Posterior vena cava (tissue), 2 donors: ENCODE results near the gene HIP1. TPM values are rescaled to one million over a fixed set of nuclear protein-coding genes. Genes with fewer than 3 reads are reported as not detected.
"Not testable (repeated sequence)": the region's sequence is repeated elsewhere in the genome, so short reads cannot be mapped to it uniquely, and the experiment has no call there.

Experiments
- DNase-seq: peaks from one replicate; pipeline ENCODE4 v3.0.0-alpha.2; 2020; ENCODE audit warnings: low spot score
- intact Hi-C, 2 donors: fragments of 100-400 bp; cut with DNase I; formaldehyde crosslinking; loops; one replicate each; pipeline versions ENCODE4 v1.14.1 to v1.14.2; 2022 to 2023
- total RNA-seq, 2 donors: library from RNA; stranded (reverse); fragmentation: NEBNext Ultra II Directional; extraction: Animal tissue kit (Norgen Biotek cat#: 25700); gene quantifications; one replicate each; pipeline ENCODE4 v1.2.1, GENCODE V29; 2021
- donor health status: DM: yes; HTN: yes; CAD: no.
- donor health status: DM: yes; HTN: yes; CAD: no.

Gene HIP1
- total RNA-seq, 2 donors from 2014 or later: 27.0 to 29.2 TPM

GRCh38 chr7:75599244-75599781 is 139.4 kb downstream of the HIP1 start:
- DNase-seq: no peak
- intact Hi-C loops: no loop called here

DNA sequence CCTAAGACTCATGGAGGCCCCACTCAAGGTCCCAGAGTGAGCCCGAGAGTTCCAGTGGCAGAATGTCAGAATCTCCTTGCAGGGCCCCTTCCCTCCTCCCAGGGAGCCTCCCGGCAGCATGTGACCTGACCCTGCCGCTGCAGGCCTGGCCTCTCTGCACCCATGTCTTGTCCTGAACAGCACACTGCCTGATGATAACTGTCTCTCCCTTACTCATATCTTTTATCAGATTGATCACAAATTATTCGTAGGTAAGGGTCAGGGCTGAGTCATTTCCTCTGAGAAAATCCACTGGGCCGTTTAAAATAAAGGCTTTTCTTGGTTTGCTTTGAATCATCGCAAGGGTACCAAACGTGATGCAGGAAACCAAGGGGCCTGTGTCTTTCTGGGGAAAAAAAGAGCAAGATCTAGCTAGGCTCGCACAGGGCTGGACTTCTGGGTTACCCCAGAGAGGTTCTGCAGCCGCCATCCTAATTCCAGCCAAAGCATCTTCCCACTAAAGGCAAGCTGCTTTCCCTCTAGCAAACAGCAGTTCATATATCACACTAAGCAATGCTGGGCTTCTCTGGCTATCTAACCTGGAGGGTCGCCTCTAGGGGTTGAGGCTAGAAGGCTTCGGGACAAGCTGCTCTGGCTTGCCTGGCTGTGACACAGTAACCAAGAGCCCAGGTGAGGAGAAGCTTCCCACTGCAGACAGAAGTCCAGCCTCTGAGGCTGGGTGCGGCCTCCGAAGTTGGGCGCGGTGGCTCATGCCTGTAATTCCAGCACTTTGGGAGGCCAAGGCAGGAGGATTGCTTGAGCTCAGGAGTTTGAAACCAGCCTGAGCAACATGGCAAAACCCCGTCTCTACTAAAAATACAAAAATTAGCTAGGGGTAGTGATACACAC is 141.8 kb downstream of the HIP1 start:
- DNase-seq: no peak
- intact Hi-C loops: no loop called here

DNA sequence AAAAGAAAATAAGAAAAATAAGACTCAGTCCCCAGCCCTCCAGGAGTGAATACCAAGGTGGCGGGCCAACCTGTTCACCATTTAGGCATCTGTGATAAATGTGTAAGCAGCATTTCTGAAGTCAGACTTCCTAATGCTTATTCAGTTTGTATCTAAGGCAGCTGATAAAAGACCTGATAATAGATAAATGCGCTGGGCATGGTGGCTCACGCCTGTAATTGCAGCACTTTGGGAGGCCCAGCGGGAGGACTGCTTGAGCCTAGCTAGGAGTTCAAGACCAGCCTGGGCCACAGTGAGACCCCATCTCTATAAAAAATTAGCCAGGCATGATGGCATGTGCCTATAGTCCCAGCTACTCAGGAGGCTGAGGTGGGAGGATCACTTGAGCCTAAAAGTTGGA is 143.0 kb downstream of the HIP1 start:
- DNase-seq: no peak
- intact Hi-C loops: no loop called here

DNA sequence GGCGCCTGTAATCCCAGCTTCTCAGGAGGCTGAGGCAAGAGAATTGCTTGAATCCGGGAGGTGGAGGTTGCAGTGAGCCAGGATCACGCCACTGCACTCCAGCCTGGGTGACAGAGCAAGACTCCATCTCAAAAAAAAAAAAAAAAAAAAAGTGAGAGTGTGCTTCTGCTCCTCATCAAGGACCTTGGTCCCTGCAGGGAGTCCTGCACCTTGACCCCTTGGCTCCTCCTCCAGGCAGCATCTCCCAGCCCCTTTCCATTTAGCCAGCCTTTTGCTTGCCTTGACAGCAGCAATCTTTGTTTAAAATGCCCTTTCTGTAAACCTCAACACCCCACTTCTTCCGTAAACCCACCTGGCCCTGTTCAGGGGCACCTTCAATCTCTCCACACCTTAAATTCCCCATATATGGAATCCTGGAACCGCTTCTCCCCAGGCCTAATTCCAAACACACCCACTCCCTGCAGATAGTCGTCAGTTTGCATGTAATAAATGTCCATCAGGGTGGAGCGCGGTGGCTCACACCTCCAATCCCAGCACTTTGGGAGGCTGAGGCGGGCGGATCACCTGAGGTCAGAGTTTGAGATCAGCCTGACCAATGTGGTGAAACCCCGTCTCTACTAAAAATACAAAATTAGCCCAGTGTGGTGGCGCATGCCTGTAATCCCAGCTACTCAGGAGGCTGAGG is 145.1 kb downstream of the HIP1 start:
- DNase-seq, intact Hi-C loops: not testable (repeated sequence)

GRCh38 chr7:75591467-75592255 is 147.1 kb downstream of the HIP1 start:
- no peak for DNase-seq
- intact Hi-C loops: no loop called here

GRCh38 chr7:75590373-75591005 is 148.3 kb downstream of the HIP1 start:
- DNase-seq: no peak
- intact Hi-C loops: no loop called here

GRCh38 chr7:75584354-75584753 is 154.4 kb downstream of the HIP1 start:
- intact Hi-C loops: no loop called here

DNA sequence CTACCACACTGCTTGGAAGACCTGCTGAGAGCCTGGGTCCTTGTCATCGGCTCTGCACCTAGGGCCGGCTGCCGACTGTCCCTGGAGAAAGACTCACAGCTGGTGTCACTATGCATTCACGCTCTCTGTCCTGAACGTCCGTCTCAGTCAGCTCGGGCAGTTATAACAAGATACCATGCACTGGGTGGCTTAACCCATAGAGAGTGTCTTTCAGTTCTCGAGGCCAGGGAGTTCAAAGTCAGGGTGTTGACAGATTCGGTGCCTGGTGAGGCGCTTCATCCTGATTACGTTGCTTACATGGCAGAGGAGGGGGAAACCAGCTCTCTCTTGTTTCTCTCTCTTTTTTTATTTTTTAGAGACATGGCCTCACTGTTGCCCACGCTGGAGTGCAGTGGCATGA is 155.5 kb downstream of the HIP1 start:
- no peak for DNase-seq
- intact Hi-C loops: no loop called here

More at GRCh38 chr7:75584354-75584753, 154.4 kb downstream of the HIP1 start:
- DNase-seq: no peak

DNA sequence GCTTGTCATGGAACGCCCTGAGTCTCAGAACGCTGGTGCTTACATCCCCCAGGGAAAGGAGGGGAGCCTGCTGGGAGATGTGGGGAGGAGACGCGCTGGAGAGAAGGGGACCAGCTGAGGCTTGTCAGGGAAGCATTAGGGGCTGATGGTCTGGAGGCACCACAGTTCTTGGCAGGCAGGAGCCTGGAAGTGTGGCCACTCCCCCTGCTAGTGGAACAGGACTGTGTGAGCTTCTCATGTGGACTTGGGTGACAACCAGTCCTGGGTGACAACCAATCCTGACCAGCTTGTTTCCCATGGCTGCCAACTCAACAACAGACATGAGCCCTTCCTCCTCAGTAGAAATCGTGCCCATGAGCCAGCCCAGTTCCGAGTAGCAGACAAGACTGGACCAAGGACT is 158.8 kb downstream of the HIP1 start:
- intact Hi-C loops: no loop called here
- DNase-seq: no peak

DNA sequence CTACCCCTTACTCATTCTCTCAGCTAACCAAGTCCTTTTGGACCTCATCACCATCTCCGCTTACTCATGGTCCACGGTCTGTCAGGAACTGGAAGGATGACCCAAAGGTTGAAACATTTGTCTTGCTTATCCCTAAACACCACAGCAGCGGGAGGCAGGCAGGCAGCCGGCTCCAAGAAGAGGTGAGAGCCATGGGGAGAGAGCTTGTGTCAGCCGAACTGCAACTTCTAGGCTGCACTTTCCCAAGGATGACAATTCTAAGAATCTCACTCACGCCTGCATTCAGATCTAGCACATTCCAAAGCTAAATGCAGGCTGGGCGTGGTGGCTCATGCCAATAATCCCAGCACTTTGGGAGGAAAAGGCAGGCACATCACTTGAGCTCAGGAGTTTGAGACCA is 160.7 kb downstream of the HIP1 start:
- no peak for DNase-seq
- intact Hi-C loops: no loop called here

GRCh38 chr7:75575488-75576121 is 163.1 kb downstream of the HIP1 start:
- DNase-seq: no peak

GRCh38 chr7:75573477-75574019 is 165.2 kb downstream of the HIP1 start:
- intact Hi-C loops: no loop called here
- no peak for DNase-seq

More at GRCh38 chr7:75575488-75576121, 163.1 kb downstream of the HIP1 start:
- intact Hi-C loops: no loop called here

GRCh38 chr7:75572814-75573213 is 165.9 kb downstream of the HIP1 start:
- intact Hi-C loops: no loop called here
- no peak for DNase-seq

DNA sequence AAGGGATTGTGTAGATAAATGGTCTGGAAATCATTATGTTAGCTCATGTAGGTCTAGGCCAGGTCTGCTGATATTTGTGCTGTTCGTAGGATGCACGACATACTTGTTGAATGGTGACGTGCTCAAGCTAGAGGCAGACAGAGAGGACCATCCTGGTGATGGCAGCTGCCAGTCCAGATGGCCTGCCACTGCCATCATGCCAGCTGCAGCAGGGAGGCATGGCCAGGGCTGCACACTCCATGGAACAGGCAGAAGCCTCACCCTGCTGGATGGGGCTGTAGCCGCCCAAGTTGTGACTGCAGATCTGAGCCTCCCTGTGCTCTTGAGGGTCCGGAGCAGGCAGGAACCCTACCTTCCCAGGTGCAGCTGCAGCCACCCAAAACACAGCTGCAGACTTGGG is 166.3 kb downstream of the HIP1 start:
- intact Hi-C loops: no loop called here

GRCh38 chr7:75571209-75571608 is 167.5 kb downstream of the HIP1 start:
- intact Hi-C loops: no loop called here
- no peak for DNase-seq

More for the DNA sequence above, 166.3 kb downstream of the HIP1 start:
- no peak for DNase-seq

GRCh38 chr7:75569629-75570282 is 169.0 kb downstream of the HIP1 start:
- intact Hi-C loops, DNase-seq: not testable (repeated sequence)

DNA sequence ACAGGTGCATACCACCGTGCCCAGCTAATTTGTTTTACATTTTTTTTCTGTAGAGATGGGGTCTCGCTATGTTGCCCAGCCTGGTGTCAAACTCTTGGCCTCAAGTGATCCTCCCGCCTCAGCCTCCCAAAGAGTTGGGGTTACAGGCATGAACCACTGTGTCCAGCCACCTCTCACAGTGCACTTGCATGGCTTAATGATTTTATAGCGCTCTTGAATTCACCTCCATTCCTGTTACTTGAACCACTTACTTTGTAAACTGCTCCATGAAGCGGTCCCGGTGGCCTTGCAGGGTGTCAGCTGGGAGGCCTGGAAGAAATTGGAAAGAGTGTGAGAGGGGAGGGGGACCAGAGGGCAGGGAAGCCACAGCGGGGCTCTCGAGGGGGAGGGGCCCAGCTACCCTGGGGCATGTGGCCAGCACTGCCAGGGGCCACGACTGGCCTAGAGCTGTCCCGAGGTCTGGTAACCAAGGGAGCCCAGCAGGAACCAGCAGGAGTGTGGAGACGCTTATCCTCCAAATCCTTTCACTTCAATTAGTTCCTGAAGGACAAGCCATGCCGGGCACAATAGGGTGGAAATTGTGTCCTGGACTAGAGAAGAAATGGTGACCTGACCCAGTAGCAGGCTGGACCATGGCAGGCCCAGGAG is 170.7 kb downstream of the HIP1 start:
- no peak for DNase-seq
- intact Hi-C loops: no loop called here
